HG03558 (cell line): Measurements from ENCODE around the gene CEACAM21.
"Not testable (repeated sequence)": the region's sequence is repeated elsewhere in the genome, so short reads cannot be mapped to it uniquely, and the experiment has no call there.

Experiments
- ATAC-seq: cut with Tn5 transposase; IDR thresholded peaks from one replicate; pipeline ENCODE4 v1.9.1; 2021; ENCODE audit warnings: moderate number of reproducible peaks; ENCODE audit not compliant: unreplicated experiment; ENCODE audit errors: extremely low read depth

CEACAM21 gene

GRCh38 chr19:41548954-41549688 is 26.8 kb upstream of the CEACAM21 start:
- no peak for ATAC-seq

DNA sequence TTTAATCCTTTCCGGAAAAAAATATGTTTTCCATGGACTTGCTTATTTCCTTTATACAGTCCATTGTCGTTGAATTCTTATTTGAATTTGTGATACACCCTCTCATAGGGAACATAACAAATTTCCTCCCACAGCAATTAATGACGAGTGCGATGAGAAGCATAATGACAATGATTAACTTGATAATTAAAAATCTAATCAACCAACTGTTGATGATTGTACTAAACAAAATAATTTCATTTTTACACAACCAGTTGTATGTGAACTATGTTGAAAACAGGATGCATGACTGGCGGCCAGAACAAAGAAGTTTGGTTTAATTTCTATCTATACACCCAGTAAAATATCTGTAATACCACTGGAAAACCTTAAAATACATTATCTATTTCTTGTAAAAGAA is 26.1 kb upstream of the CEACAM21 start:
- no peak for ATAC-seq

DNA sequence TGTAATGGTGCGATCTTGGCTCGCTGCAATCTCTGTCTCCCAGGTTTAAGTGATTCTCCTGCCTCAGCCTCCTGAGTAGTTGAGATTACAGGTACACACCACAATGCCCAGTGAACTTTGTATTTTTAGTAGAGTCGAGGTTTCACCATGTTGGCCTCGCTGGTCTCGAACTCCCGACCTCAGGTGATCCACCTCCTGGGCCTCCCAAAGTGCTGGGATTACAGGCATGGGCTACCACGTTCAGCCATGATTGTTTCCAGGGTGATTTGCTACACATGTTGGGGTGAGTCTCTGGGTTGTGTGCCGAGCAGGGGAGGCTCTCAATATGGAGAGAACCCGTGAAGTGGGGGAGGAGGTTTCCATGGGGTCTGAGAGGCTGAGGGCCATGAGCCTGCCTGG is 24.8 kb upstream of the CEACAM21 start:
- no peak for ATAC-seq

DNA sequence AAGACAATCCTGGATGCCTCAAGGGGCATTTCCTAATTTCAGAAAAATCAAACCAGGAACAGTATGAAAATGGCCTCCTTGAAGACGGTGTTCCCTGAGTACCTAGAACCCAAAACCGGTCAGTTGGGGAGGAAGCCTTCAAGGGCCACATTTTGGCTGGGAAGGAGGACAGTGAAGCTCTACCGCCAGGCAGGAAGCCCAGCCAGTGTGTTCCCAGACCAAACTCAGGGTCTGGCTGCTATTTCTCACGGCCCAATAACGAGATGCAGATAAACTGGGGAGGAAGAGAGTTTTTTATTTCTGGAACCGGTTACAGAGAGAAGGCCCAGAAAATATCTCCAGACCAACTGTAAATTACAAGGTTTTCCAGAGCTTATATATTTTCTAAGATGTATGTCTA is 24.3 kb upstream of the CEACAM21 start:
- ATAC-seq: no peak

- ATAC-seq: no peak
Measured at GRCh38 chr19:41552558-41552957, 23.4 kb upstream of the CEACAM21 start.

DNA sequence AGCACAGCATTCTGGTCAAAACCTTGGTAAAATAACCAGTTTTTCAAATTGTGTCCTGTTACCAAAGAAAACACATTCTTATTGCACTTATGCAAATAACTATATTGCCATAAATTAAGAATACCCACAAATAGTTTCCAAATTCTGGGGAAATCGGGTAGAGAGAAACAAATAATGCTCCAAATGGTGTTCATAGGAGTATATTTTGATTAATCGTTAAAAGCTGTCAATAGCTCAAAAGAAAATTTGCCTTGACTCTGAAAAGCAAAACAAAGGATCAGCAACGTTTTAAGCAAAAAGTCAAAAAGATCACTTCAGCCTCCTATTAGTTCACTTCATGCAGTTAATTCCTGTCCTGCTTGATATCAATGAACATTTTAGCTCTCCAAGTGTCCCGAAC is 22.2 kb upstream of the CEACAM21 start:
- no peak for ATAC-seq

DNA sequence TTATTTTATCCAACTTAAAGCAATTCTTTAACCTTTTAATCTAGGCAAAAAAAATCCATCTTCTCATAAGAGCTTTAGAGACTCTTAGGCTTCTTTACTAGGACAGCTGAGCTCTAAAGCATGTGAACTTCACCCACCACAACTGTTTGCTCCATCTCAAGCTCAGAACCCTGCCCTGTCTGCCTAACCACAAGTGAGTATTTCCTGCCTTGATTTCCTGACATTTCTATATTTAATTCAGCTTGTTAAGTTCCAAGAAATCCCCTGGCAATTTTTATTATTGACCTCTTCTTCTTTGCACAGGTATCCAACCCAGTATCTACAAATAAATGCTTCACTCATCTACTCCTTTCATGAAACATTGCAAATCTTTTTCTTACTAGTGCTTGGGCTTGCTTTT is 21.1 kb upstream of the CEACAM21 start:
- ATAC-seq: no peak

DNA sequence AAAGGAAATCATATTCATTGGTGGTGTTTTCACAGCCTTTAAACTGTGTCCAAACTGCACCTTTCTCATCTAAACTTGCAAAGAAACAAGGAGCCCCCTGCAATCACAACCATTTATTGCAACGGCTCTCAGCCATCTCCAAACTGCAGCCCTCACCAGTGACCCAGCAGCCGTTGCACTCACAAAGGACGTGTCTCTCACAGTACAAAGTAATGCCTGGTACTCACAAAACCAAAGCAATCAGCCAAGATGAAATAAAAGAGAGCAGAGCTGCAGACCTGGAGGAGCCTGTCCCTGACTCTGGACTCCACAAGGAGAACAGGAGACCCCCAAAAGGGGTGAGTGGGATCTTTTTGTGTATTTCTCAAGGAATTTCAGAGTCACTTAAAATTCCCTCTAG is 20.2 kb upstream of the CEACAM21 start:
- no peak for ATAC-seq

- ATAC-seq: no peak
Measured at GRCh38 chr19:41563854-41564514, 12.0 kb upstream of the CEACAM21 start.

- no peak for ATAC-seq
Measured at GRCh38 chr19:41564515-41565378, 11.2 kb upstream of the CEACAM21 start.

GRCh38 chr19:41565379-41565720 is 10.6 kb upstream of the CEACAM21 start:
- no peak for ATAC-seq

- ATAC-seq: no peak
Measured at GRCh38 chr19:41566001-41566400, 10.0 kb upstream of the CEACAM21 start.

GRCh38 chr19:41569481-41570150 is 6.3 kb upstream of the CEACAM21 start:
- no peak for ATAC-seq

DNA sequence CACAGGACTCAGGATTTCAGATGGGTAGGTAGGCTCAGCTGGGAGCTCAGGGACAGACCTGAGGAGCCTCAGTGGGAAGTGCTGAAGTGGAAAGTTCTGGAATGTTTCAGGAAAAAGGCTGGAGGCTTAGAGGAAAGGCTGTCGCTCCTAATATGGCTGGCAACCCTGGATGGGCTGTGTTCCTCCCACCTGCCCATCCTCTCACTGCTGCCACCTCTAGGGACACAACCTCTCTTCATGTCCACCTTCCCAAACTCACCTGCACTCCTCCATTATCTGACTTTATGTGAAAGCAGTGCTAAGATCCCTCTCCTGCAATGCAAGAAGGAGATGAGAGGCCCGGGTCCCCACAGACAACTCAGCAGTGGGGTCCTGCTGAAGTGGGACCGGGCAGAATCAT is 5.8 kb upstream of the CEACAM21 start:
- ATAC-seq: no peak

DNA sequence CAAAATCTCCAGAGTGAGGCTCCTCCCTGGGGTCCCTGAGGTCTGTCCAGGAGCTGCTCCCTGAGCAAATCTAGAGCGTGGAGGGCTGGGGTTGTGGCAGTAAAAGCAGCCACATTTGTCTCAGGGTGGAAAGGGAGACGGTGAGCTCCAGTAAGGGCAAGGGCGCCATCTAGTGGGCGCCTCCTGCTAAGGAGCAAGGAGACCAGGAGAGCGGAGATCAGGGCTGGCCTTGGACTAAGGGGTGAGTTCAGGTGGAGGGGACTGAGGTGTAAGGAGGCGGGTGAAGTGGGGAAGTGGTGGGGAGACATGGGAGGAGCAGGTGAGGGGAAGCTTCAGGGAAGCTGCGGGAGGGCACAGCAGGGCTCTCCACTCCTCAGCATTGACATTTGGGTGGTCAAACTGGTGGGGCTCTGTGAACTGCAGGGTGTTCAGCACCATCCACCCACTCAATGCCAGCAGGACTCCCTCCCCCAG is 5.3 kb upstream of the CEACAM21 start:
- ATAC-seq: no peak

DNA sequence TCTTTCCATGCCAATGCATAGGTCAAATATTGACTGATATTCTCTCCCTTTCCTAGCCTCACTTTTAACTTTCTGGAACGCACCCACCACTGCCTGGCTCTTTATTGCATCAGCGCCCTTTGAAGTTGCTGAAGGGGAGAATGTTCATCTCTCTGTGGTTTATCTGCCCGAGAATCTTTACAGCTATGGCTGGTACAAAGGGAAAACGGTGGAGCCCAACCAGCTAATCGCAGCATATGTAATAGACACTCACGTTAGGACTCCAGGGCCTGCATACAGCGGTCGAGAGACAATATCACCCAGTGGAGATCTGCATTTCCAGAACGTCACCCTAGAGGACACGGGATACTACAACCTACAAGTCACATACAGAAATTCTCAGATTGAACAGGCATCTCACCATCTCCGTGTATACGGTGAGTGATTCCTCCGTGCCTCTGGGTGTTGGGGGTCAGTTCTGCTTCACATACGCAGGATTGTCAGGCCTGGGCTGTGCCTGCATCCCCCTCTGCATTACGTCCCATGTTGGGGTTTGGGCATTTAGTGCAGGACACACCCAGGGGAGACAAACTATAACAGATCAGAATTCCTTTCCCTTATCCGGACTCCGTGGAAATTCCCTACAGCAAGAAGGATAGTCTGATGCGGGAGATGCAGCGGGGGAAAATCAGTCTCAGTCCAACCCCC is 1.3 kb downstream of the CEACAM21 start:
- no peak for ATAC-seq

DNA sequence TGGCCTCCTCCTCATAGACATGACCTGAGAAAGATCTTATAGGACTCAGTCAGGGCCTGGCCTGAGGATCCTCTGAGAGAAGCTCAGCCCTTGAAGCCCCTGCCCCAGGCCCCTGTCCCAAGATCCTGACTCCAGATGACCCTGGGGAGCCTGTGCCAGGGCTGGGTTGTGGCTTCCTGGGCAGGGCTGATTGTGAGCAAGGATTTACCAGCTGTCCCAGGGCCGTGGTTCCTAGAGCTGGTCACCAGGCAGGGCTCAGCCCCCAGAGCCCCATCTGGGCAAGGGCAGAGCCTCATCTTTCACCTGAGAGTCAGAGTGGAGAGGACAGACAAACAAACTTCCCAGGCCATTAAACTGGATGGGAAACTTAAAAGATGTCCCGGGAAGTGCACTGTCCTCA is 1.9 kb downstream of the CEACAM21 start:
- no peak for ATAC-seq

- no peak for ATAC-seq
Measured at GRCh38 chr19:41578886-41579285, 2.9 kb downstream of the CEACAM21 start.

- ATAC-seq: not testable (repeated sequence)
Measured at GRCh38 chr19:41581068-41581467, 5.1 kb downstream of the CEACAM21 start.

GRCh38 chr19:41582577-41583182 is 6.7 kb downstream of the CEACAM21 start:
- ATAC-seq: not testable (repeated sequence)
